ENCODE data around the gene KCNJ16. TPM values are rescaled to one million over a fixed set of nuclear protein-coding genes. Genes with fewer than 3 reads are reported as not detected.

KCNJ16 gene
- total RNA-seq, 4 donors from 2014 or later, result 0.54 to 0.96 TPM; not detected in 2

DNA sequence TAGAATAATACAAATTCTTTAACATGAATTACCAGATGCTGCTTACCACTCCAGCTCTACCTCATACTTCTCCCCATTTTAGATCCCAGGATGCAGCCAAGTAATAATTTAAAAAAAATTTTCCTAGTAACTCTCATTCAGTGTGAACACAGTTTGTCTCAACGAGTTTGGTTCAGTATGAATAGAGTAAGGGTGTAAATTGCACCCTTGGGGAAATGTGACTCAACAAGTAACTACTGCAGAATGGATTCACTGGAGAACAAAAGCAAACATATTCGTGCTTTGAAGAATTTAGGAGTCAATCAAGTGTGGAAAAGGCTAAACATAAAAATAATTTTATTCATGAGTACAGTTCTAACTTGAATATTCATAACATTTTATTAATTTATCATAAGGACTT lies 23.0 kb downstream of the KCNJ16 start:
- no peak for ATAC-seq
- Histone ChIP-seq H3K9me3 (no peaks in the 10 kb centered on the region), H3K4me1 (no peaks in the 10 kb centered on the region), H3K27me3 (no peaks in the 10 kb centered on the region), H3K36me3 (no peaks in the 10 kb centered on the region), H3K27ac (no peak overlapping the region), H3K4me3 (no peak overlapping the region)
- WGBS, 2 donors (ENCODE audit: low coverage in 1 of 2), result 62 to 66% methylated on average over 2 of the region's 2 CpGs
- no peak for TF ChIP-seq POLR2AphosphoS5 (IDR thresholded peaks at IDR 0.05)
- TF ChIP-seq POLR2A (IDR thresholded peaks at IDR 0.05), result no peak
- TF ChIP-seq, protein P1, sequence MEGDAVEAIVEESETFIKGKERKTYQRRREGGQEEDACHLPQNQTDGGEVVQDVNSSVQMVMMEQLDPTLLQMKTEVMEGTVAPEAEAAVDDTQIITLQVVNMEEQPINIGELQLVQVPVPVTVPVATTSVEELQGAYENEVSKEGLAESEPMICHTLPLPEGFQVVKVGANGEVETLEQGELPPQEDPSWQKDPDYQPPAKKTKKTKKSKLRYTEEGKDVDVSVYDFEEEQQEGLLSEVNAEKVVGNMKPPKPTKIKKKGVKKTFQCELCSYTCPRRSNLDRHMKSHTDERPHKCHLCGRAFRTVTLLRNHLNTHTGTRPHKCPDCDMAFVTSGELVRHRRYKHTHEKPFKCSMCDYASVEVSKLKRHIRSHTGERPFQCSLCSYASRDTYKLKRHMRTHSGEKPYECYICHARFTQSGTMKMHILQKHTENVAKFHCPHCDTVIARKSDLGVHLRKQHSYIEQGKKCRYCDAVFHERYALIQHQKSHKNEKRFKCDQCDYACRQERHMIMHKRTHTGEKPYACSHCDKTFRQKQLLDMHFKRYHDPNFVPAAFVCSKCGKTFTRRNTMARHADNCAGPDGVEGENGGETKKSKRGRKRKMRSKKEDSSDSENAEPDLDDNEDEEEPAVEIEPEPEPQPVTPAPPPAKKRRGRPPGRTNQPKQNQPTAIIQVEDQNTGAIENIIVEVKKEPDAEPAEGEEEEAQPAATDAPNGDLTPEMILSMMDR (IDR thresholded peaks at IDR 0.05), result no peak
- no peak for TF ChIP-seq EP300 (IDR thresholded peaks at IDR 0.05)

GRCh38 chr17:70099294-70099693 lies 24.3 kb downstream of the KCNJ16 start:
- no peak overlapping the region for H3K27ac ChIP-seq
- H3K4me1 ChIP-seq, result no peaks in the 10 kb centered on the region
- 80 to 90% methylated on average over 3 of the region's 3 CpGs for WGBS, 2 donors (ENCODE audit: low coverage in 1 of 2)
- no peak overlapping the region for H3K4me3 ChIP-seq
- no peak for ATAC-seq
- H3K36me3 ChIP-seq, result no peaks in the 10 kb centered on the region
- TF ChIP-seq, protein P1 (IDR thresholded peaks at IDR 0.05), result no peak
- no peak for TF ChIP-seq EP300 (IDR thresholded peaks at IDR 0.05)
- TF ChIP-seq POLR2AphosphoS5 (IDR thresholded peaks at IDR 0.05), result no peak
- no peak for TF ChIP-seq POLR2A (IDR thresholded peaks at IDR 0.05)
- no peaks in the 10 kb centered on the region for H3K27me3 ChIP-seq
- no peaks in the 10 kb centered on the region for H3K9me3 ChIP-seq

GRCh38 chr17:70099884-70100283 lies 24.9 kb downstream of the KCNJ16 start:
- no peak for ATAC-seq
- no peaks in the 10 kb centered on the region for H3K4me1 ChIP-seq
- TF ChIP-seq EP300 (IDR thresholded peaks at IDR 0.05), result no peak
- no peak for TF ChIP-seq POLR2A (IDR thresholded peaks at IDR 0.05)
- TF ChIP-seq POLR2AphosphoS5 (IDR thresholded peaks at IDR 0.05), result no peak
- TF ChIP-seq, protein P1 (IDR thresholded peaks at IDR 0.05), result no peak
- WGBS, 2 donors (ENCODE audit: low coverage in 1 of 2), result 58 to 77% methylated on average over 5 of the region's 5 CpGs
- H3K4me3 ChIP-seq, result no peak overlapping the region
- no peaks in the 10 kb centered on the region for H3K27me3 ChIP-seq
- no peaks in the 10 kb centered on the region for H3K9me3 ChIP-seq
- no peak overlapping the region for H3K27ac ChIP-seq
- H3K36me3 ChIP-seq, result no peaks in the 10 kb centered on the region

GRCh38 chr17:70100983-70101382 lies 26.0 kb downstream of the KCNJ16 start:
- TF ChIP-seq POLR2A (IDR thresholded peaks at IDR 0.05), result no peak
- TF ChIP-seq, protein P1 (IDR thresholded peaks at IDR 0.05), result no peak
- no peak for TF ChIP-seq EP300 (IDR thresholded peaks at IDR 0.05)
- TF ChIP-seq POLR2AphosphoS5 (IDR thresholded peaks at IDR 0.05), result no peak
- no peaks in the 10 kb centered on the region for H3K4me1 ChIP-seq
- no peak overlapping the region for H3K4me3 ChIP-seq
- H3K27me3 ChIP-seq, result no peaks in the 10 kb centered on the region
- H3K27ac ChIP-seq, result no peak overlapping the region
- no peaks in the 10 kb centered on the region for H3K9me3 ChIP-seq
- no peak for ATAC-seq
- 82 to 94% methylated on average over 1 of the region's 1 CpG for WGBS, 2 donors (ENCODE audit: low coverage in 1 of 2)
- H3K36me3 ChIP-seq, result no peaks in the 10 kb centered on the region

DNA sequence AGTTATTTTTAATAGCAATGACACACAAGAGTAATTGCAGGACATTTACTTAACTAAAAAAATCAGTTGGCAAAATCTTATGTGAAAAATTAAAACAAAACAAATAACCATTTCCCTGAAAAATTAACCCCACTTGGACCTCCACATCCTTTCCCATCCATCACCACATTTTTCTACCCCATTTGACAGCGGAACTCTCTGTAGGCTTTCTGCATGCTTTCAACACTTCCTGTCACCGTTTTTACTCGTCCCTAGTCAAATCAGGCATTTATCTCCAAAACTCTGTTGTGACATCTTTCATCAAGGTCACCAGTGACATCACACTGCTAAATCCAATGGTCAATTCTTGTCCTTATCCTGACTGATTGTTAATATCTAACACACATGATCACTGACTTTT lies 27.5 kb downstream of the KCNJ16 start:
- ATAC-seq, result no peak

More for the DNA sequence above, 27.5 kb downstream of the KCNJ16 start:
- Histone ChIP-seq H3K27ac (no peak overlapping the region), H3K27me3 (no peaks in the 10 kb centered on the region), H3K9me3 (no peaks in the 10 kb centered on the region), H3K4me1 (peaks cover 0 to 8% (median 0%) of the 10 kb centered on the region in 3 donors), H3K36me3 (no peaks in the 10 kb centered on the region), H3K4me3 (no peak overlapping the region)
- TF ChIP-seq, protein P1 (IDR thresholded peaks at IDR 0.05), result no peak
- WGBS, 2 donors (ENCODE audit: low coverage in 1 of 2), result 47 to 58% methylated on average over 3 of the region's 3 CpGs
